ENCODE data around the gene FGF23.

FGF23 gene

GRCh38 chr12:4378772-4379171 is 740 bp downstream of the FGF23 start:
- no peak for TF ChIP-seq POLR2AphosphoS5 (IDR thresholded peaks at IDR 0.05; ENCODE audit: low read depth, low read length)
- no peak for TF ChIP-seq TAF1 (IDR thresholded peaks at IDR 0.05; ENCODE audit: borderline replicate concordance, insufficient read depth, low read length)
- TF ChIP-seq SIN3A (IDR thresholded peaks at IDR 0.05; ENCODE audit: borderline replicate concordance, insufficient read depth, low read length) = no peak
- no peak for TF ChIP-seq REST (IDR thresholded peaks at IDR 0.05; ENCODE audit: insufficient read depth in 1 of 2, low read depth in 2 of 2, low read length in 2 of 2)
- TF ChIP-seq FOXP2 (optimal IDR thresholded peaks at IDR 0.05; ENCODE audit: borderline replicate concordance, extremely low read depth, extremely low read length, insufficient read depth) = no peak

GRCh38 chr12:4375449-4375848 is 4.1 kb downstream of the FGF23 start:
- no peak for TF ChIP-seq TAF1 (IDR thresholded peaks at IDR 0.05; ENCODE audit: borderline replicate concordance, insufficient read depth, low read length)

- TF ChIP-seq REST (IDR thresholded peaks at IDR 0.05; ENCODE audit: insufficient read depth in 1 of 2, low read depth in 2 of 2, low read length in 2 of 2) (no peak), POLR2AphosphoS5 (IDR thresholded peaks at IDR 0.05; ENCODE audit: low read depth, low read length) (no peak), SIN3A (IDR thresholded peaks at IDR 0.05; ENCODE audit: borderline replicate concordance, insufficient read depth, low read length) (no peak), TAF1 (IDR thresholded peaks at IDR 0.05; ENCODE audit: borderline replicate concordance, insufficient read depth, low read length) (no peak), FOXP2 (optimal IDR thresholded peaks at IDR 0.05; ENCODE audit: borderline replicate concordance, extremely low read depth, extremely low read length, insufficient read depth) (no peak)
Observed at GRCh38 chr12:4372653-4373052, 6.9 kb downstream of the FGF23 start.

GRCh38 chr12:4370265-4370664 is 9.2 kb downstream of the FGF23 start:
- TF ChIP-seq FOXP2 (optimal IDR thresholded peaks at IDR 0.05; ENCODE audit: borderline replicate concordance, extremely low read depth, extremely low read length, insufficient read depth) (no peak), POLR2AphosphoS5 (IDR thresholded peaks at IDR 0.05; ENCODE audit: low read depth, low read length) (no peak)

- TF ChIP-seq POLR2AphosphoS5 (IDR thresholded peaks at IDR 0.05; ENCODE audit: low read depth, low read length) (no peak), REST (IDR thresholded peaks at IDR 0.05; ENCODE audit: insufficient read depth in 1 of 2, low read depth in 2 of 2, low read length in 2 of 2) (no peak), FOXP2 (optimal IDR thresholded peaks at IDR 0.05; ENCODE audit: borderline replicate concordance, extremely low read depth, extremely low read length, insufficient read depth) (no peak), TAF1 (IDR thresholded peaks at IDR 0.05; ENCODE audit: borderline replicate concordance, insufficient read depth, low read length) (no peak), SIN3A (IDR thresholded peaks at IDR 0.05; ENCODE audit: borderline replicate concordance, insufficient read depth, low read length) (no peak)
Observed at GRCh38 chr12:4369548-4369947, 10.0 kb downstream of the FGF23 start.

GRCh38 chr12:4366090-4366489 is 13.4 kb downstream of the FGF23 start:
- TF ChIP-seq POLR2AphosphoS5 (IDR thresholded peaks at IDR 0.05; ENCODE audit: low read depth, low read length) (no peak), SIN3A (IDR thresholded peaks at IDR 0.05; ENCODE audit: borderline replicate concordance, insufficient read depth, low read length) (no peak), FOXP2 (optimal IDR thresholded peaks at IDR 0.05; ENCODE audit: borderline replicate concordance, extremely low read depth, extremely low read length, insufficient read depth) (no peak), REST (IDR thresholded peaks at IDR 0.05; ENCODE audit: insufficient read depth in 1 of 2, low read depth in 2 of 2, low read length in 2 of 2) (no peak), TAF1 (IDR thresholded peaks at IDR 0.05; ENCODE audit: borderline replicate concordance, insufficient read depth, low read length) (no peak)

All from PFSK-1 (cell line).